Measurements from ENCODE around the gene SLC46A3. TPM values are rescaled to one million over a fixed set of nuclear protein-coding genes. Genes with fewer than 3 reads are reported as not detected.
"Not testable (repeated sequence)": the region's sequence is repeated elsewhere in the genome, so short reads cannot be mapped to it uniquely, and the experiment has no call there.

The SLC46A3 gene
- total RNA-seq, 1 donor from 2014 or later, result 3.5 TPM

DNA sequence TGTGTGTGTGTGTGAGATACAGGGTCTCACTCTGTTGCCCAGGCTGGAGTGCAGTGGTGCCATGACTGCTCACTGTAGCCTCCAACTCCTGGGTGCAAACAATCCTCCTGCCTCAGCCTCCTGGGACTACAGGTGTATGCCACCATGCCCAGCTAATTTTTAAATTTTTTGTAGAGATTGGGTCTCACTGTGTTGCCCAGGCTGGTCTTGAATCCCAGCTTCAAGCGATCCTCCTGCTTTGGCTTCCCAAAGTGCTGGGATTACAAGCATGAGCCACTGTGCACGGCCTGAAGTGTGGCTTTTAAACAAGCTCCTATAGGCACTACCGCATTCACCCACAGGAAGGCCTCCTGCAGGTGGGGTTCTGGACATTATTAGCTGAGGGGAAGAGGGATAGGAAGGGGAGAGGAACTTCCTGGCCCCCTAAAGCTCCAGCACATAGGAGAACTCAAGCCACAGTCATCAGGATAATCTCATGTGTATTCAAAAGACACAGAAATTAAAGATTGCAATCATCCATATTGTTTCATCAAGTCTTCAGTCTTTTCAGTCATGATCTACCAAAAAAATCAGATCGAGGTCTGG lies 24.8 kb upstream of the SLC46A3 start:
- no peaks in the 10 kb centered on the region for H3K4me1 Mint-ChIP-seq (ENCODE audit: low read depth)
- H3K36me3 Mint-ChIP-seq (ENCODE audit: insufficient read depth), result no peaks in the 10 kb centered on the region
- H3K27me3 Mint-ChIP-seq, result peaks cover 8% of the 10 kb centered on the region
- H3K4me3 Mint-ChIP-seq (ENCODE audit: low read depth), result no peak overlapping the region
- no peaks in the 10 kb centered on the region for H3K9me3 Mint-ChIP-seq (ENCODE audit: low read depth)
- no peak overlapping the region for H3K27ac Mint-ChIP-seq
- DNase-seq (ENCODE audit: low spot score, unreplicated experiment), result no peak
- TF ChIP-seq, protein P1, sequence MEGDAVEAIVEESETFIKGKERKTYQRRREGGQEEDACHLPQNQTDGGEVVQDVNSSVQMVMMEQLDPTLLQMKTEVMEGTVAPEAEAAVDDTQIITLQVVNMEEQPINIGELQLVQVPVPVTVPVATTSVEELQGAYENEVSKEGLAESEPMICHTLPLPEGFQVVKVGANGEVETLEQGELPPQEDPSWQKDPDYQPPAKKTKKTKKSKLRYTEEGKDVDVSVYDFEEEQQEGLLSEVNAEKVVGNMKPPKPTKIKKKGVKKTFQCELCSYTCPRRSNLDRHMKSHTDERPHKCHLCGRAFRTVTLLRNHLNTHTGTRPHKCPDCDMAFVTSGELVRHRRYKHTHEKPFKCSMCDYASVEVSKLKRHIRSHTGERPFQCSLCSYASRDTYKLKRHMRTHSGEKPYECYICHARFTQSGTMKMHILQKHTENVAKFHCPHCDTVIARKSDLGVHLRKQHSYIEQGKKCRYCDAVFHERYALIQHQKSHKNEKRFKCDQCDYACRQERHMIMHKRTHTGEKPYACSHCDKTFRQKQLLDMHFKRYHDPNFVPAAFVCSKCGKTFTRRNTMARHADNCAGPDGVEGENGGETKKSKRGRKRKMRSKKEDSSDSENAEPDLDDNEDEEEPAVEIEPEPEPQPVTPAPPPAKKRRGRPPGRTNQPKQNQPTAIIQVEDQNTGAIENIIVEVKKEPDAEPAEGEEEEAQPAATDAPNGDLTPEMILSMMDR (IDR thresholded peaks at IDR 0.05; ENCODE audit: unreplicated experiment), result no peak

DNA sequence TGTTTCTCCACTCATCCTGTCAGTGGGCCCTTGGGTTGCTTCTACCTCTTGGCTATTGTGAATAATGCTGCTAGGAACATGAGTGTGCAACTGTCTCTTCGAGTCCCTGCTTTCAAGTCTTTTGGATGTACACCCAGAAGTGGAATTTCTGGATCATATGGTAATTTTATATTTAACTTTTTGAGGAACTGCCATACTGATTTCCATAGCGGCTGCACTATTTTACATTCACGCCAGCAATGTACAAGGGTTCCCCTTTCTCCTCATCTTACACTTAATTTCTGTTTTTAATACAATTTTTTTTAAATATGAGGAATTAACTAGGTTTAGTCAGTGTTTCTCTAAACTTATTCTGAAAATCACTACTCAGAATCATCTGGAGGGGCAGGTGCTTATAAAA lies 24.2 kb upstream of the SLC46A3 start:
- H3K27ac Mint-ChIP-seq, result no peak overlapping the region
- no peaks in the 10 kb centered on the region for H3K4me1 Mint-ChIP-seq (ENCODE audit: low read depth)
- TF ChIP-seq, protein P1 (IDR thresholded peaks at IDR 0.05; ENCODE audit: unreplicated experiment), result no peak
- H3K27me3 Mint-ChIP-seq, result peaks cover 8% of the 10 kb centered on the region
- no peak overlapping the region for H3K4me3 Mint-ChIP-seq (ENCODE audit: low read depth)
- no peak for DNase-seq (ENCODE audit: low spot score, unreplicated experiment)
- no peaks in the 10 kb centered on the region for H3K36me3 Mint-ChIP-seq (ENCODE audit: insufficient read depth)
- H3K9me3 Mint-ChIP-seq (ENCODE audit: low read depth), result no peaks in the 10 kb centered on the region

DNA sequence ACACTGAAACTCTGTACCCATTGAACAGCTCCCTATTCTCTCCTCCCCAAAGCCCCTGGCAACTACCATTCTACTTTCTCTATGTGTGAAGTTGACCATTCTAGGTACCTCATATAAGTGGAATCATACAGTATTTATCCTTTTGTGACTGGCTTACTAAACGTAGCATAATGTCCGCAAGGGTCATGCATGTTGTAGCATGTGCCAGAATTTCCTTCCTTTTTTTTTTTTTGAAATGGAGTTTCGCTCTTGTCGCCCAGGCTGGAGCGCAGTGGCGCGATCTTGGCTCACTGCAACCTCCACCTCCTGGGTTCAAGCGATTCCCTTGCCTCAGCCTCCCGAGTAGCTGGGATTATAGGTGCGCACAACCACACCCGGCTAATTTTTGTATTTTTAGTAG lies 23.7 kb upstream of the SLC46A3 start:
- H3K4me1 Mint-ChIP-seq (ENCODE audit: low read depth); DNase-seq (ENCODE audit: low spot score, unreplicated experiment); H3K27me3 Mint-ChIP-seq; H3K4me3 Mint-ChIP-seq (ENCODE audit: low read depth); H3K27ac Mint-ChIP-seq; H3K9me3 Mint-ChIP-seq (ENCODE audit: low read depth); H3K36me3 Mint-ChIP-seq (ENCODE audit: insufficient read depth): not testable (repeated sequence)

DNA sequence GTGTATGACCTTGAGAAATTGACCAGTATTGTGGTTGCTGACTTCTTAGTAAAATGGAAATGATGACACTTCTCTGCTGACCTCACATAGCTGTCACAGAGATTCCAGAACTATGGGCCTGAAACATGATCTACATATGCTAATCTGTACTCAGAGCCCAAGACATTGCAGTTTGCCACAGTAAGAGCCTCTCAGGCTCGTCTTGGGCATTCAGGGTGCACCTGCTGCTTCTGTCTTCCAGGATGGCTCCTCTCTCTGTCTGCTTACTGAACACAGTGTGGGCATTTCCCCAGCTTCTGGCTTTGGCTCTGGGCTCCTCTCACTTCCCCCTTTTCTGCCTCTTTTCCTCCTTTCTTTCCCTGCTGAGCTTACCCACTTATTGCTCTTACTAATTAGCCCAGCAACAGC lies 22.3 kb upstream of the SLC46A3 start:
- no peaks in the 10 kb centered on the region for H3K4me1 Mint-ChIP-seq (ENCODE audit: low read depth)

DNA sequence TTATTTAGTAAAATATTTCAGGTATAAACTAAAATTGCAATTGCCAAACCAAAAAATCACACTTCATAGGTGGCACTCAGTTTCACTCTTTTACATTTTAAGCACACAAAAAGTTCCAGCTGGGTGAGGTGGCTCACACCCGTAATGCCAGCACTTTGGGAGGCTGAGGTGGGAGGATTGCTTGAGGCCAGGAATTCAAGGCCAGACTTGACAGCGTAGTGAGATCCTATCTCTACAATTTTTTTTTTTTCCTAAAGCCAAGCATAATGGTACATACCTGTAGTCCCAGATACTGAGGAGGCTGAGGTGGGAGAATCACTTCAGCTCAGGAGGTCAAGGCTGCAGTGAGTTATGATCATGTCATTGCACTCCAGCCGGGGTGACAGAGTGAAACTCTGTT lies 20.6 kb upstream of the SLC46A3 start:
- Mint-ChIP-seq H3K4me1 (ENCODE audit: low read depth) (no peaks in the 10 kb centered on the region), H3K27me3 (peaks cover under 1% of the 10 kb centered on the region), H3K4me3 (ENCODE audit: low read depth) (no peak overlapping the region), H3K36me3 (ENCODE audit: insufficient read depth) (no peaks in the 10 kb centered on the region), H3K27ac (no peak overlapping the region), H3K9me3 (ENCODE audit: low read depth) (no peaks in the 10 kb centered on the region)
- TF ChIP-seq, protein P1 (IDR thresholded peaks at IDR 0.05; ENCODE audit: unreplicated experiment), result no peak
- no peak for DNase-seq (ENCODE audit: low spot score, unreplicated experiment)

More for the DNA sequence above, 22.3 kb upstream of the SLC46A3 start:
- Mint-ChIP-seq H3K27ac (no peak overlapping the region), H3K36me3 (ENCODE audit: insufficient read depth) (no peaks in the 10 kb centered on the region), H3K27me3 (peaks cover 8% of the 10 kb centered on the region), H3K4me3 (ENCODE audit: low read depth) (no peak overlapping the region), H3K9me3 (ENCODE audit: low read depth) (no peaks in the 10 kb centered on the region)
- TF ChIP-seq, protein P1 (IDR thresholded peaks at IDR 0.05; ENCODE audit: unreplicated experiment), result no peak
- DNase-seq (ENCODE audit: low spot score, unreplicated experiment), result no peak

DNA sequence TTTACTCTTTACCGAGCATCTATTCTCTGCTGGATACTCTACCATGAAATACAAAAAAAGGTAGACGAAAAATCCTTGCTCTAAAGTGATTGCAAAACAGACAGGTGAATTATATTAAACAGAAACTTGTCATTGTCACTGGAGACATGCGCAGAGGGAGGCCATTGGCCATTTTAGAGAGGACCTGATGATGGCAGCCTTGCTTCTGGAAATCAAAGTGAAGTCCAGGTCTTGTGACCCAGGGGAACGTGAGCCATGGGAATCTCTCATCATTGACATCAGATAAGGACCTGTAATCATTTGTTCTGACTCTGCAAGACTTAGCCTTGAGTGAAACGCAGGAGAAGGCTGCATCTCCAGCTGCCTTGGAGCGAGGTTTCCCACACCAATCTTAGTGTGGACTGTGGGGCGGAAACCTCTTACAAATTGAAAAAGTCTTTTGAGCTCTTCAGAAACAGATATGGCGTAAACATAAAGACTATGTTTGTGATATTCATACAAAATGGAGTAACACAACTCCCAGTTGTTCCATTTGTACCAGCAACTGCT lies 16.8 kb upstream of the SLC46A3 start:
- no peaks in the 10 kb centered on the region for H3K36me3 Mint-ChIP-seq (ENCODE audit: insufficient read depth)
- H3K27me3 Mint-ChIP-seq, result no peaks in the 10 kb centered on the region
- DNase-seq (ENCODE audit: low spot score, unreplicated experiment), result no peak
- no peak overlapping the region for H3K4me3 Mint-ChIP-seq (ENCODE audit: low read depth)
- no peak overlapping the region for H3K27ac Mint-ChIP-seq
- H3K4me1 Mint-ChIP-seq (ENCODE audit: low read depth), result no peaks in the 10 kb centered on the region
- TF ChIP-seq, protein P1 (IDR thresholded peaks at IDR 0.05; ENCODE audit: unreplicated experiment), result no peak
- H3K9me3 Mint-ChIP-seq (ENCODE audit: low read depth), result no peaks in the 10 kb centered on the region

Data from progenitor cell of endocrine pancreas (in vitro differentiated cells).